Pancreas (tissue), 10 donors: ENCODE results near the gene HS3ST6. TPM values are rescaled to one million over a fixed set of nuclear protein-coding genes. Genes with fewer than 3 reads are reported as not detected.
"Not testable (repeated sequence)": the region's sequence is repeated elsewhere in the genome, so short reads cannot be mapped to it uniquely, and the experiment has no call there.

ENCODE experiments used
- ATAC-seq, 4 donors: fragments of 200-7000 bp; cut with Tn5 transposase; one replicate each; pipeline versions ENCODE4 v1.8.0 to v1.9.1; 2020; ENCODE audit warnings: mild to moderate bottlenecking in 4 of 4, moderate library complexity in 4 of 4
- DNase-seq, 6 donors: peaks; one replicate each; pipeline ENCODE4 v3.0.0-alpha.2; 2020
- FAIRE-seq: peaks from 2 replicates; lab custom pipeline; 2012; peaks lifted over from hg19 to GRCh38; lab: Jason Lieb, UNC
- H3K27ac ChIP-seq, 4 donors: fragments of 200-600 bp; sonication (generic); 1 replicate in 3 of 4; 2 replicates in 1 of 4; pipeline versions ENCODE4 v1.5.0 to v1.8.0; 2020
- H3K27me3 ChIP-seq, 4 donors: fragments of 200-600 bp; one replicate each; pipeline ENCODE4 v1.8.0; 2021
- H3K36me3 ChIP-seq, 3 donors: fragments of 200-600 bp; sonication (generic) in 1 of 3; one replicate each; pipeline versions ENCODE4 v1.5.0 to v1.8.0; 2020 to 2021
- H3K4me1 ChIP-seq, 3 donors: fragments of 200-600 bp; one replicate each; pipeline ENCODE4 v1.8.0; 2021
- H3K4me3 ChIP-seq, 4 donors: fragments of 200-600 bp; sonication (generic) in 2 of 4; one replicate each; pipeline versions ENCODE4 v1.5.0 to v1.8.0; 2020 to 2021
- H3K9me3 ChIP-seq, 4 donors: fragments of 200-600 bp; one replicate each; pipeline ENCODE4 v1.8.0; 2021
- WGBS, 2 donors: extraction: QIAGEN DNeasy Blood & Tissue Kit; methylation state at CpG; one replicate each; pipeline ENCODE4 v1.1.7; 2013; 5-methylcytosine and 5-hydroxymethylcytosine counted together
- intact Hi-C, 3 donors: fragments of 100-400 bp; cut with DNase I; formaldehyde crosslinking; loops; one replicate each; pipeline versions ENCODE4 v1.11.1 to v1.14.2; 2022
- polyA plus RNA-seq, 2 donors: library from polyadenylated mRNA; stranded (reverse); fragments of 200-250 nt; gene quantifications; one replicate each; pipeline ENCODE4 v1.2.3, GENCODE V29; 2013
- total RNA-seq, 6 donors: library from RNA; stranded (reverse); fragmentation: NEBNext Ultra II Directional in 4 of 6; extraction: Animal tissue kit (Norgen Biotek cat#: 25700) in 4 of 6; gene quantifications; one replicate each; pipeline versions ENCODE4 v1.2.1 to v1.2.4, GENCODE V29; 2021 to 2023
- TF ChIP-seq, protein P1 (sequence below), 4 donors: fragments of 200-600 bp; sonication (generic) in 3 of 4; IDR thresholded peaks; one replicate each; pipeline versions ENCODE4 v1.5.0 to v1.8.0; 2021; ENCODE audit warnings: antibody characterized with exemption in 4 of 4
- donor health status: healthy with polysubstance abuse.
- donor health status: DM: no; HTN: no; CAD: no; lungs with moderate emphysema.
- donor health status: DM: no; HTN: no; CAD: no.
- donor health status: control.
- donor health status: control.
- donor health status: Bipolar disorder and iron deficiency.
- donor health status: DM: yes; HTN: yes; CAD: no.
- donor health status: DM: no; HTN: no; CAD: no.
- donor health status: DM: no; HTN: no; CAD: no.
- donor health status: DM: yes; HTN: yes; CAD: no.

Gene HS3ST6
- total and polyA plus RNA-seq, 8 donors = 0.11 TPM; not detected in 7

DNA sequence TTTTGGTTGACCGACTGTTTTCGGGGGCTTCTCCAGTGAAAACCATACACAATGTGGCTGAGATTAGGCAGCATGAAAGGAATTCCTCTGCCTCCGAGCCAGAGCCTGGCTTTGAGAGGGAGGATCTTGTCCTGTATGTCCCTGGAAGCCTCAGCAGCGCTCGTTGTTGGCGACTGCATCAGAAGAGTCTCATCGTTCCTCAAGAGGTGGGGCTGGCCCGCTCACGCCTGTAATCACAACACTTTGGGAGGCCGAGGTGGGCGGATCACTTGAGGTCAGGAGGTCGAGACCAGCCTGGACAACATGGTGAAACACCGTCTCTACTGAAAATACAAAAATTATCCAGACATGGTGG lies 15.0 kb downstream of the HS3ST6 start:
- no peak overlapping the region for H3K4me3 ChIP-seq
- WGBS, 2 donors = 70 to 74% methylated on average over 13 of the region's 13 CpGs
- ATAC-seq (no peak), FAIRE-seq (no peak), DNase-seq (peak in 1 of 6 donors; percentile 25)
- H3K36me3 ChIP-seq = no peaks in the 10 kb centered on the region
- peaks cover 4 to 9% (median 4%) of the 10 kb centered on the region in 3 donors for H3K4me1 ChIP-seq
- H3K27me3 ChIP-seq = no peaks in the 10 kb centered on the region
- TF ChIP-seq, protein P1, sequence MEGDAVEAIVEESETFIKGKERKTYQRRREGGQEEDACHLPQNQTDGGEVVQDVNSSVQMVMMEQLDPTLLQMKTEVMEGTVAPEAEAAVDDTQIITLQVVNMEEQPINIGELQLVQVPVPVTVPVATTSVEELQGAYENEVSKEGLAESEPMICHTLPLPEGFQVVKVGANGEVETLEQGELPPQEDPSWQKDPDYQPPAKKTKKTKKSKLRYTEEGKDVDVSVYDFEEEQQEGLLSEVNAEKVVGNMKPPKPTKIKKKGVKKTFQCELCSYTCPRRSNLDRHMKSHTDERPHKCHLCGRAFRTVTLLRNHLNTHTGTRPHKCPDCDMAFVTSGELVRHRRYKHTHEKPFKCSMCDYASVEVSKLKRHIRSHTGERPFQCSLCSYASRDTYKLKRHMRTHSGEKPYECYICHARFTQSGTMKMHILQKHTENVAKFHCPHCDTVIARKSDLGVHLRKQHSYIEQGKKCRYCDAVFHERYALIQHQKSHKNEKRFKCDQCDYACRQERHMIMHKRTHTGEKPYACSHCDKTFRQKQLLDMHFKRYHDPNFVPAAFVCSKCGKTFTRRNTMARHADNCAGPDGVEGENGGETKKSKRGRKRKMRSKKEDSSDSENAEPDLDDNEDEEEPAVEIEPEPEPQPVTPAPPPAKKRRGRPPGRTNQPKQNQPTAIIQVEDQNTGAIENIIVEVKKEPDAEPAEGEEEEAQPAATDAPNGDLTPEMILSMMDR (IDR thresholded peaks at IDR 0.05) = no peak
- intact Hi-C loops = no loop called here
- H3K27ac ChIP-seq = no peak overlapping the region
- no peaks in the 10 kb centered on the region for H3K9me3 ChIP-seq

DNA sequence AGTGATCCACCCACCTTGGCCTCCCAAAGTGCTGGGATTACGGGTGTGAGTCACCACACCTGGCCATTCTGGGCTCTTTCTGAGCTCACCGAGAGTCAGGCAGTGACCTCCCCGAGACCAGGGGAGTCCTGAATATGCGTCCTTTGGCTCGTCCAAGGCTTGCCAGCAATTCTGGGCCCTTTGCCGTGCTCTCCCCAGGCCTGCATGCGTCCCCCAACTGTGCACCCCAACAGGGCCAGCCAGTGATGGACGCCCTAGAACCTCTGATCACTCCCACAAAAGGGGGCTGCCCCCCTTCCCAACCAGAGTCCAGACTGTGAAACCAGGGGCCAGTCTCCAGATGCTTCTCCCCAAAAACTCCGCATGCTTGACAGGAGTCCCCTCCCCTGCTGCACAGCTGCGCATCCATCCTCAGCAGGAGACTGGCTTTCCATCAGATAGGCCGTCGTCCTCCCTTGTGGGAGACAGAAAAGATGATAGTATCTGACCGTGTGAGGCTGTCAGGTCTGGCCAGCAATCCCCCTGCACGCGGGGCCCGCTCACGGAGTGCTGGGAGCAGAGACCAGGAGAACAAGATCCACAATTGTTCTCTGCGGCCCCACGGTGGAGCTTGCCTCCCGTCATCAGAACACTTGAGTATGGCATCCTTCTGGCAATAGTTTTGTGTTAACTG lies 15.5 kb downstream of the HS3ST6 start:
- intact Hi-C loops = no loop called here
- no peaks in the 10 kb centered on the region for H3K27me3 ChIP-seq
- ATAC-seq = no peak

DNA sequence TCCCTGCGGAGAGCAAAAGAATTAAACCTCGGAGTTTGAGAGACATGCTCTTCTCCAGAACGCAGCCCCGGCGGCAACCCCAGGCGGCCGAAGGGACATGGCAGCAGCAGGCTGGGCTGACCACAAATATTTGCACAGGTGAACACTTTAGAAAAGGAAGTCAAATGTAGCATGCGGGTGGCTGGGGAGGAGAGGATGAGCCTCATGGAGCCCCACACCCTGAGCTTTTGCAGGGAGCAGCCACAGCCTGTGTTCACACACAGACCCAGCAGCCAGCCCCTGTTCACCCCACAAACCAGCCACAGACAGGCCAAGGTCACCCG lies 17.8 kb downstream of the HS3ST6 start:
- TF ChIP-seq, protein P1 (IDR thresholded peaks at IDR 0.05) = no peak
- intact Hi-C loops = no loop called here
- WGBS, 2 donors = 4 to 17% methylated on average over 9 of the region's 9 CpGs
- no peak for FAIRE-seq
- H3K27me3 ChIP-seq = no peaks in the 10 kb centered on the region
- peak in 3 of 4 donors; percentile 71 to 80 (median 79) for ATAC-seq
- H3K36me3 ChIP-seq = no peaks in the 10 kb centered on the region
- peak in 1 of 6 donors; percentile 47 for DNase-seq
- H3K4me1 ChIP-seq = peaks cover 4 to 9% (median 4%) of the 10 kb centered on the region in 3 donors
- H3K4me3 ChIP-seq = peak overlapping the region in 1 of 4 donors; percentile 11
- H3K9me3 ChIP-seq = no peaks in the 10 kb centered on the region
- H3K27ac ChIP-seq = peak overlapping the region in 1 of 4 donors; percentile 22

More for the DNA sequence above, 15.5 kb downstream of the HS3ST6 start:
- H3K27ac ChIP-seq = no peak overlapping the region
- TF ChIP-seq, protein P1 (IDR thresholded peaks at IDR 0.05) = no peak
- H3K4me1 ChIP-seq = peaks cover 4 to 9% (median 4%) of the 10 kb centered on the region in 3 donors
- 81 to 87% methylated on average over 20 of the region's 20 CpGs for WGBS, 2 donors
- FAIRE-seq (no peak), DNase-seq (peak in 1 of 6 donors; percentile 33)
- H3K4me3 ChIP-seq = no peak overlapping the region
- no peaks in the 10 kb centered on the region for H3K9me3 ChIP-seq
- no peaks in the 10 kb centered on the region for H3K36me3 ChIP-seq

DNA sequence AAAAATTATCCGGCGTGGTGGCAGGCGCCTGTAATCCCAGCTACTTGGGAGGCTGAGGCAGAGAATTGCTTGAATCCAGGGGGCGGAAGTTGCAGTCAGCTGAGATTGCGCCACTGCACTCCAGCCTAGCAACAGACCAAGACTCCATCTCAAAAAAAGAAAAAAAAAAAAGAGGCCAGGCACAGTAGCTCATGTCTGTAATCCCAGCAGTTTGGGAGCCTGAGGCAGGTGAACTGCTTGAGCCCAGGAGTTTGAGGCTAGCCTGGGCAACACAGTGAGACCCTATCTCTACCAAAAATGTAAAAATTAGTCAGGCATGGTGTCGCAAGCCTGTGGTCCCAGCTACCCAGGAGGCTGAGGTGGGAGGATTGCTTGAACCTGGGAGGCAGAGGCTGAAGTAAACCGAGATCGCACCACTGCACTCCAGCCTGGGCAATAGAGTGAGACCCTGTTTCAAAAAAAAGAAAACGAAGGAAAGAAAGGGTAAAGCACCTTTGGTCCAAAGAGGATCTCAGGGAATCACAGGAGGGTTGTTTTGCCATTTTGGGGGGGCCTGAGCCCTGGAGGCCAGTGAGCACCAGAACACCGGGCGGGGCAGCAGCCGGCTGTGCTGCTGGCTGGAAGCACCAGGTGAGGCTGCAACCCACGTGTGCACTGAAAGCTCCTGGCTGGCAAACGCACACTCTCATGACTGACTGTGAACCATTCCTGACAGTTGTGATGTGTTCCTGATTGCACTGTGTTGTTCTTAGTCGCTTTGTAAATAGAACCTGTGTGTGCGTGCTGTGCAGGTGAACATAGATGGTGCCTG lies 18.4 kb downstream of the HS3ST6 start:
- Histone ChIP-seq H3K4me1 (peaks cover 4 to 9% (median 4%) of the 10 kb centered on the region in 3 donors), H3K27ac (peak overlapping the region in 1 of 4 donors; percentile 22), H3K4me3 (peak overlapping the region in 1 of 4 donors; percentile 11), H3K36me3 (no peaks in the 10 kb centered on the region), H3K27me3 (no peaks in the 10 kb centered on the region), H3K9me3 (no peaks in the 10 kb centered on the region)
- DNase-seq (peak in 5 of 6 donors; percentile 42 to 78 (median 64)), FAIRE-seq (no peak), ATAC-seq (peak; percentile 92 to 97 (median 95))
- WGBS, 2 donors = 42 to 54% methylated on average over 16 of the region's 16 CpGs
- TF ChIP-seq, protein P1 (IDR thresholded peaks at IDR 0.05) = no peak
- intact Hi-C loops = no loop called here

DNA sequence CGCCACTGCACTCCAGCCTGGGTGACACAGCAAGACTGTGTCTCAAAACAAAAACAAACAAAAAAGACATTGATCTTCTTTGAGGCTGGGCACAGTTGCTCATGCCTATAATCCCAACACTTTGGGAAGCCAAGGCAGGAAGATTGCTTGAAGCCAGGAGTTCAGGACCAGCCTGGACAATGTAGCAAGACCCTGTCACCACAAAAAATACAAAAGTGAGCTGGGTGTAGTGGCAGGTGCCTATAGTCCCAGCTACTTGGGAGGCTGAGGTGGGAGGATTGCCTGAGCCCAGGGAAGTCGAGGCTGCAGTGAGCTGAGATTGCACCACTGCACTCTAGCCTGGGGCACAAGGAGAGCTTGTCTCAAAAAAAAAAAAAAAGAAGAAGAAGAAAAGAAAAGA lies 20.5 kb downstream of the HS3ST6 start:
- FAIRE-seq, ATAC-seq, H3K27ac ChIP-seq, H3K27me3 ChIP-seq, DNase-seq, H3K4me1 ChIP-seq, H3K4me3 ChIP-seq, H3K9me3 ChIP-seq, H3K36me3 ChIP-seq, intact Hi-C loops: not testable (repeated sequence)
- WGBS, 2 donors = 85 to 94% methylated on average over 2 of the region's 2 CpGs
